Stimulated activated CD4-positive, alpha-beta T cell treated with anti-CD3 and anti-CD28 coated beads, Interleukin-15, amount 100 ng/mL, for 24 hours (primary cell): ENCODE results near the gene CRYGN.

Source experiments
- DNase-seq: peaks from one replicate; pipeline ENCODE4 v3.0.0-alpha.2; 2020

The CRYGN gene

DNA sequence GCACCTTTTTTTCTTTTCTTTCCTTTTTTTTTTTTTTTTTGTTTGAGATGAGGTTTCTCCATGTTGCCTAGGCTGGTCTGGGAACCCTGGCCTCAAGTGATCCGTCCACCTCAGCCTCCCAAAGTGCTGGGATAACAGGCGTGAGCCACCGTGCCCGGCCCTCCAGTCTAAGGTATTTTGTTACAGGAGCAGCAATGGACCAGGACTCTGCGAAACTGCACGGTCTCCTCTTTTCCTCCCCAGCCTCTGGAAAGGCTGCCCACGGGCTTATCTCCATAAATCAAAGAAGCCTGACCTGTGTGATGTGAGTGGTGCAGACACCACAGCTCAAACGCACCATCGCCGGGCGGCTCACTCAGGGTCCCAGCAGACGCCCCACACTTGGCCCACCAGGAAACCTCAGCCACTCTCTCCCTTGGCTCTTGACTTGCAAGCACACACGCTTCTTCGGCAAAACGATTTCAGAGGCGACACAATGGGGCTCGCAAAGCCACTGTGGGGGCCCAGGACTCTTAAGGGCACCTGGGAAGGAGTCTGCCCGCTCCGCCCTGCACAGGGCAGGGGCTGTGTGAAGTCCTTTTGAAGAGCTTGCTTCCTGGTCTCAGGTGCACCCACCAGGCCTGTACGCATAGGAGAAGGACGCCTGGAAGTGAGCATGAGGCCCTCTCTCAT, 50.7 kb downstream of the CRYGN start:
- DNase-seq = no peak

DNA sequence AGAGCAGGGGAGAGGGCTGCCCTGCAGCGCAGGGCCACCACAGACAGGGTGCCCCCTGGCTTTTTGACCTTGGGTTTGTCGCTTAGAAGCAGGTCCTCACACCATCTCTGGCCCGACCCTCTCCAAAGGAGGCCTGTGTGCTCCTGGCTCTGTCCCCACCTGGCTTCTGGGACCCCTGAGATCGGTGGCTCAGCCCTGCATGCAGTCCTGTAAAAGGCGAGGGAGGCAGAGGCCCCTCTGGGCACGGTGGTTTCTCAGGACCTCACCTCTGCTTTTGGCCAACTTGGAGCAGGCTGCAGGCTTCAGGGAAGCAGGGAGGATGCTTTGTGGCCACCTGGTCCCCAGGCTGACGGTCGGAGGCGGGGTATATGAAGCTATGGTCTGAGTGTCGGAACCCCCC, 51.5 kb downstream of the CRYGN start:
- no peak for DNase-seq

DNA sequence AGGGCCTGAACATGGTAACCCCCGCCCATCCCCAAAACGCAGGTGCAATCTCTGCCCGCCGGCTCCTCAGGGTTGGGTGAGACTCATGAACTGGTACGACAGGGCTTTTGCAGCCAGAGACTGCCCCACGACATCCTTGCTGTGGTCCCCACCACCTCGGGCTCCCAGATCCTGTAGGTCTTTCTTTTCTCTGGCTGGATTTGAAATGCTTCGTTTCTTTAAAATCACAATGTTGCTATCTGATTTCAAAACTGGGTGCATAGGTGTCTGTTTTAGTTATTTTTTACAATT, 52.0 kb downstream of the CRYGN start:
- DNase-seq = no peak

DNA sequence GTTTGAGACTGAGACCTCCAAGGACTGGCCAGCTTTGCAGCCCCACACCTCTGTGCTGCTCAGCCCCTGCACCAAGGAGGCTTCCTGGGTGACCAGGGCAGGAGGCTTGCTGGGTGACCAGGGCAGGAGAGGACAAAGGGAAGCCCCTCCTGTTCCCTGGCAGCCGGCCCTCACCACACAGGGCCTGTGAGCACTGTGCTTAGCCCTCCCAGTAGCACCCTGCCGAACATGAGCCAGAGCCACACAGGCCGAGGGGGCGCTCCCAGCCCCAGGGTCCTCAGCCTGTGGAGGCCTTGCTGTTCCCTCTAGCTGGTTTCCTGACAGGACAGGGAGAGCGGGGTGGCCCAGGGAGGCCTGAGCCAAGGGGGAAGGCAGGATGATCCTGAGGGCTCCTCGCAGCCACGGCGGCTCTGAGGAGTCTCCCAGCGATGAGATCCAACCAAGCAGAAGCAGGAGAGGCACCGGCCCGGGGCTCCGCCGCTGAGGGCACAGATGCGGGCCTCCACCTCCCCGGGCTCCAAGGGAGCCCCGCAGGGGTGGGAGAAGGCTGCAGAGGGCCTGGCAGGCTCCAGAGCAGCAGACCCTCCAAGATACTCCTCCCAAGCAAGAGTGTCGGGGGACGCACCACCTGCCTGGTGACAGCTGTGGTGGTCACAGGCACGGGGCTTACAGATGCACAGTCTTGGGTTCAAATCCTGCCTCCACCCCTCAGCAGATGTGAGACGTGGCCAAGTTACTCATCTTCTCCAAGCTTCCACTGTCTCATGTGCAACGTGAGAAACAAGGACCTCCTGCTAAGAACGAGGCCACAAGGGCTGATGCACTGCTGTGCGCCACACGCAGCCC, 52.6 kb downstream of the CRYGN start:
- DNase-seq = no peak

DNA sequence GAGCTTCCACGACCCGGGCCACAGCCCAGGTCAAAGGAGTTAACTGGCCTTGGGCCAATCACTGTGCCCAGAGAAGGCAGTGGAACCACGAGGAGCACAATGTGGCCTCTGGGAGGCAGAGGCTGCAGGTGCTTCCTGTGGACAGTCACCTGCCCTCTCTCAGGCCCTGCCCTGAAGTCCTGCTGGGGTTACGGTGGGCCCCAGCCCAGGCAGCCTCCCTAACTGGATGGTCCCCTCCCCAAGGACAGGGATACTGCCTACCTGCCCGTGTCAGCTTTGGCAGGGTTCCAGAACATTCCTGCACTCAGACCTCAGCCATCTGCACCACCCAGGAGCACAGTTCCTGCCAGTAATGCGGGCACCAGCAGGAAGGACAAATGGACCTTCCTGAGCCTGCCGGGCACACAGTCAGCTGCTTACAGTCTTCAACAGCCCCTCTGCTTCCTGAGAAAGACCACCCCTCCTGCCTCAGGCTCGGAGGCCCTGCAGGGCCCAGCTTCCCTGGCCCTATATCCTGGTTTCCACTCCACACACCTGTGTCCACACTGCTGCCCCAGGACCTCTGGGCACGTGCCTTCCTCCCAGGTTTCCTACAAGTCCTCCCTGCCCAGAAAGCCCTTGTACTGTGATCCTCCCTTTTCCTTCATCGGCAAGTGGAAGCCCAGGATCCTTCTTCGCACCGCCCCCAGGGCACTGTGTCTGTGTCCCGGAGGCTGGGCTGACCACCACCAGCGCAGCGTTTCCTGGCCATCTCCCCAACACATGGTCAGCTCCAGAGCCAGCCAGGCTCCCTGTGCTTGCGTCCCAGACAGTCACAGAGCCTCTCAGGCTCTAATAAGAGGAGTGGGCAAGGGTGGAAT, 53.4 kb downstream of the CRYGN start:
- DNase-seq = no peak

DNA sequence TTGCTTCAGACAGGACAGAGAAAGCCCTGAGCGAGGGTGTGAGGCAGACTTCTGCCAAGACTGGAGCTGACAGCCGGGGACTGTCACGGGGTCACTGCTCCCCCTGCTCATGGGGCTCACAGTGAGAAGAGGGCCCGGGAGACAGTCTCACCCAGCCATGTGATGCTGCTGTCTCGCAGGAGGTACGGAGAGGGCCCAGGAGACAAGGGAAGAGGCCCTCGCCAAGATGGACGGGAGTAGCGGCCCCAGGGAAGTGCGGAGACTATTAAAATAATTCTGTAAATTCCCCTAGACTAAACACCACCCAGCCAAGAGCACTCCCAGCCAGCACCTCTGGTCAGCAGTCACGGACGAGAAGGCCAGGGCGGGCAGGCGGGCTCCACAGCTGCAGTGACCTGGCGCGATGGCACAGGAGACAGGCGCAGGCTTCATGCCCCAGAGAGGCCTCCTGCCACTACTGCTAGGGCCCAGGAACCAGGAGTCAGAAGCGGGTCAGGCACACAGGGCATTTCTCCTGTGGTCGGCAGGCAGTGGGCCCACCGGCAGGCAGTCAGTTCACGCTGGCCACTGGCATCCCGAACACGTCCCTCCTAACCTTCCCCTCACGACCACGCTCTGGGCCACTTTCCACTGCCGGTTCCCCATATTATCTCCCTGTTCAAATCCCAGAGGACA, 54.2 kb downstream of the CRYGN start:
- no peak for DNase-seq

DNA sequence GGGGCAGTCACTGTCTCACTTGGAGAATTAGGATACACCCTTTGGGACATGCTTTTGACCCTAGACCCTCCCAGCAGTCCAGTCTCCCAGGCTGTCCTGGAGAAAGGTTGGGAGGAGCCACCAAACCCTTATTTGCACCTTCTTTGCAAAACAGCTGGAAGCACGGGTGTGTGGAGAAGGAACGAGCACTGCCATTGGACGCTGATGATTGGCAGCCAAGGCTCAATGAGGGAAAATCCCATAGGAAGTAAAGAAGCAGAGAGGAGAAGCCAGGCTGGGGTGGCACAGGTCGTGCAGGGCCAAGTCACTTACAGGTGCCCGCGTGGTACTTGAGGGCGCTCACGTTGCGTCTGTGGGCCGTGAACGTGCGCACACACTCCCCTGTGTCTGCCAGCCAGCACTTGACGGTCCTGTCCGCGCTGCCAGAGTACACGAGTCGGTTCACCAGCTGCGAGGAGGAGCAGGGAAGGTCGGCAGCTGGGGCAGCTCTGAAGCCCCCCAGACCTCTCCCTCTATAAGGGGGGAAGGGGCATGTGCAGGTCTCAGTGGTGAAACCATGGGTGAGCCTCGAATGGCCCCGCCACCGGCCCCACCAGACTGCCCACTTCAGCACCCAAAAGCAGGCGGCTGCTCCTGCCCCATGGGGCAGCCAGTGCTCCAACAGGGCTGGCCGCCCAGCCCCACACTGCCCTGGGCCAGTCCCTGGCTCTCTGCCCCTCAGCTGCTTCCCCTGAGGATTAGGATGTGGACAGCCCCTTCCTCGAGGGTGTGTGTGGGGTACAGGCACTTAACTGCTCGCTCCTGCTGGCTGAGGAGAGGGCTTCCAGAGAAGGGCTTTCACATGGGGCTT, 54.9 kb downstream of the CRYGN start:
- no peak for DNase-seq

DNA sequence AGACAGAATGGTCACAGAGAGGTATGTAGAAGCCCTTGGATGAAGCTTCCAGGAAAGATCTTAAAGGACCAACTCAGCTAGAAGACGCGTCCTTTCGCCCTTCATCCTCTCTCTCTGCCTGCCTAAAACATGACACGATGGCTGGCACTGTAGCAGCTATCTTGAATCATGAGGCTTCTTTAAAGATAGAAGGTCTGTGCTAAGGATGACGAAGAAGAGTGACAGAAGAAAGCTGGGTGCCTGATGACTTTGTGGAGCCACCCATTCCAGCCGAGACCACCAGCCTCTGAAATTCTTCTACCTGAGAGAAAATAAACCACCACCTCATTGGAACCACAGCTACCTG, 55.6 kb downstream of the CRYGN start:
- DNase-seq = no peak

DNA sequence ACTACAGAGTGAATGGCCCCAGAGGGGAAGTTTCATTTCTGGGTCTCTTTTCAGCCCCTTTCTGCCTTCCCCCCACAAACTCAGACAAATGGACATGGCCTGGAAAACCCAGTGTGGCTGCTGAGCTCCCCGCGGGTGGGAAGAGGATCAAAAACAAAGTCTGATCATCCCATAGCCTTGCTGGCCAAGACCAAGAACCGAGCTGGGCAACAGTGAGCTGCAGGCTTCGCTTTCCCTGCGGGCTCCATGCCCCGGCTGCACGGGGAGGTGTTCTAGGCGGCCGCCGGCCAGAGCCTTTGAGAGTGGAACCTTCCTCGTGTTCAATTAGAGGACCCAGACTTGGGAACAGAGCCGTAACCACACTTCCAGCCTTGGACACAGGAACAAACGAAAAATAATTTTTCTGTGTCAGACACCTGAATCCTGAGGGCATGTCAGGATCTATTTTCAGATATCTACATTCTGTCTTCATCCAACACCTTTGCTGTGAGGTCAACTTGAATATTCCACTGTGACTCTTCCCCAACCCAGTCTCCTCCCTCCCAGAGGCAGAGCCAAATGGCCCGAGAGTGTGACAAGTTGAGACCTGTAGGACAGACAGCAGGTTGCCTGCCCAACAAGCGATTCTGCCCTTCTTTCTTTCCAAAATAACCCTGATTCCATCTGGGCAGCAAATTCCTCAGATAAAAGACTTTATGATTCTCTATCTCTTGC, 56.1 kb downstream of the CRYGN start:
- no peak for DNase-seq

DNA sequence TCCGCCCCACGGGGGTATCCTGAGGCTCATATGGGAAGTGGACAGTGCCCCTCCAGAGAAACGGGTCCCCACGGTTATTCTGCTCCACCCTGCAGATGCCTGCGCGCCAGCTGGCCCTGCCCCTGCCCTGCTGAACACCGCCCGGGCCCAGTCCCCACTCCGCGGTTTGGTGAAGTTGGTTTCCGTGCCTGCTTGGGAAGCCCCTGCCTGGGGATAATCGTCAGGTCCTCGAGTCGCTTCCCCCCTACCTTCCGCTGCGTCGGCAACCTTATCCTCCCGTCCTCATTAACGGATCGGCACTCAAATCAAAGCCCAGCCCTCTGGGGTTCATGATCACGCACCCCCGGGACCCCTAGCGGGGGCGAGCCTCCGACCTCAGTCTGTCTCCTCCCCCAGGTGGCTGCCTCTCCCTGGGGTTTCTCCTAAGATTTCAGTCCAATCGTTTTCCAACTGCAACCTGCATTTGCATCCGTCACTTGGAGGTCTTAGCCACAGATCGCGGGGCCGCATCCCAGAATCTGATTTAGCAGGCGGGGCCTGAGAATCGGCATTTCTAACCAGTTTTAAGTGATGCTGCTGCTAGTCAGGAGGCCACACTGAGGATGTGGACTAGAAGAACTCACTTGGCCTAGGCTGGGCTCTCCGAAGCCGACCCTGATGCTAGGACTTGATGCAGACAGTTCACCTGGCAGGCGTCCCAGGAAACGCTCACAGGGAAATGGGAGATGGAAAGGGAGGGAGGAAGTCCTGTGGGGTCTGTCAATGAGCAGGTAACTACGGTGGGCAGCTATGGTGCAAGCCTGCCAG, 57.7 kb downstream of the CRYGN start:
- DNase-seq = peak; percentile 22

DNA sequence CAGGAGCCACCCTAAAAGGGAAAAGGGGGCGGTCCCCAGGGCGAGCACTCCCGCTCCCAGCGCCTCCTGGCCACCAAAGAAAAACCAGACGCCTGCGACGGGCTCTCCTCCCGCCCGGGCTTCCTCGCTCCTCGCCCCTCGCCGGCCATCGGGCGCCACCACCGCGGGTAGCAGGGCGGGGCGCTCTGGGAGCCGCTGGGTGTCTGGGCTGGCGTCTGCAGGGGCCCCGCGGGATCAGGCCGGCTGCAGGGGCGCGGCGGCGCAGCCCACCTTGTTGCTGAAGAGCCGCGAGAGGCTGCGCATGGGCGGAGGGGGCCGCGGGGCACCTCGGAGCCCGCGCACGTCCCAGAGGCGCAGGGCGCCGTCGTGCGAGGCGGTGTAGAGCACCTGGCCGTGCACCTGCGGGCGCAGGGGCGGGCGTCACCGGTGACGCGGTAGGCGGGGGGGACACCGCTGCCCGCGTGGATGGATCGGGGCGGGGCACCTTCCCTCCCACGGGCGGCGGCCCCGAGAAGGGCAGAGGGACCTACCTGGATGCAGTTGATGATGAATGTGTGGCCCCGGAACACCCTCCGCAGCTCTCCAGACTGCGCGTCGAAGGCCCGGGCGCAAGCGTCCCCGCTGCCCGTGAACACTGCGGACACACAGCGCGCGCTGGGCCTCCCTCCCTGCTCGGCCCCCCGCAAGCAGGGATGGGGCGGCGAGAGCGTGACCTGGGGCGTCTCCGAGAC, 58.4 kb downstream of the CRYGN start:
- DNase-seq = peak; percentile 30

DNA sequence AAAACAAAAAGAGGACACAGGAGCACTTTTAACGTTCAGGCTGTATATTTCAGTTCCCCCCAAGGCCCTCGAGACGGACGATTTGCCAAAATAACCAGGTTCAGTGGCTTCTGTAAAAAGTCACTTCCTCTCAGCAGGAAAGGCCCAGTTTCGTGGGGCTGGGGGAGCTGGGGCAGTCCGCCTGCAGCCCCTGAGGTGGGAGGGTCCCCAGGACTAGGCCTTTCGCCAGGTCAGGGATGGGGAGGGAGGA, 58.9 kb downstream of the CRYGN start:
- DNase-seq = no peak

DNA sequence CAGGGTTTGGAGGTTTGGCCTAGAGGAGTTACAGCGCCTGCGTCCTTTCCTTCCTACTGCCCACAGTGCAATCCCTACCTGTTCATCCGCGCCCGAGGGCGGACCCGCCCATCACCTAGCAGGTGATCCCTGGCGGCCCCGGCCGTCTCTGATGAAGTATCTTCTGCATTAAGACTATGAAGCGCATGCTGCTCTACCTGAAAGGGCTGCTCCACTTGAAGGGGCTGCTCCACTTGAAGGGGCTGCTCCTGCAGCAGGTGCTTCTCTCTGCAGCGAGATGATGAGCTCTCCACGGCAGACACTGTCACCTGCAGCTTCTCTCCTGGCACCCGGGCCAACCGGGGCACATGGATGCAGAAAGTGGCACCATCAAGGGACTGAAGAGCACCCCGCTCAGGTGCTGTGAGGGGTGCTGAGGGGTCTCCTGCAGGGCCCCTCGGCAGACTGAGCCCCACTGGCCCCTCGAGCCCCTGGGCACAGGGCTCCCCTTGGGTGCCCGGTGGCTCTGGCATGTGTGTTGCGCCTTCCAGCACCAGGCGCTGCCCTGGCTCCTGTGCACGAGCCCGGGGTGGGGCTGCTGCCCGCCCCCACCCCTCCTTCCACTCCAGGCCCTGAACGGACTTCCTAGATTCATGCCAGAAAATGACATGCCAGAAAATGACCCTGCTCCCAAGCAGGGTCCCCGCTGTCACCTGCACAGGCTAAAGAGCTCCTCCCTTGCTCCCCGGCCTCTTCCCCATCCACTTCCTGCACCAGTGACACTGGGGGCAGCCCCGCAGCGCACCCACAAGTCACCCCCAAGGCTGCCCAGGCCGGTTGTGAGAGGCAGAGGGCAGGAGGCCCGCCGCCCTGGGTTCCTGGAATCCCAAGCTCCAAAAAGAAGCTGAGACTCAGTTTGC, 59.5 kb downstream of the CRYGN start:
- DNase-seq = no peak

DNA sequence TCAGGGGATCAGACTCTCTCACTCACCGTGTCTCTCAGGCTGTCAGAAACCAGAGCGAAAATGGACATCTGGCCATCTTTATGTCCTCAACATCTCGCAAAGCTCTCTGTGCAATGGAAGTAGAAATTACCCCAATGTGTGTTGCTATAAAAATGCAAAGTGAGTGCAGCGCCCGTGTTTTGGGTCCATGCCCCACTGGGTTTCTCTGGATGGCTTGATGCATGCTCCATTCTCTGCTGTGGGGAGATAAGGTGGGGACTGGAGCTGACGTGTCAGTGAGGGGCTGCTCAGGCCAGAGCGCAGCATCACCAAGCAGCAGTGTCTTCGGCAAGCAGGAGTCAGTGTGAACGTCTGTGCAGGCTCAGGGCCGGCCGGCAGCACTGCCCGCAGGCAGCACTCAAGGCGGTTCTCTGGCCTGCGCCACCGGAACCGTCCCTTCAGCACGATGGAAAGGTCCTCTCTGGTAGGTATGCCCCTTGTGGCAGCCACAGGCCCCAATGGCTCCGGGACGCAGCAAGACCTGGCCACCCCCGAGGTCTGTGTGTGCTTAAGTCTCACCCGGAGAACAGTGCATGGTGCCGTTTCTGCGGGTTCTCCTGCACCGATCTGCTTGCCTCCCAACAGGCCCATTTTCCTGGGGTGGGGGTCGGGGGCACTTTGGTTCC, 60.3 kb downstream of the CRYGN start:
- DNase-seq = no peak

DNA sequence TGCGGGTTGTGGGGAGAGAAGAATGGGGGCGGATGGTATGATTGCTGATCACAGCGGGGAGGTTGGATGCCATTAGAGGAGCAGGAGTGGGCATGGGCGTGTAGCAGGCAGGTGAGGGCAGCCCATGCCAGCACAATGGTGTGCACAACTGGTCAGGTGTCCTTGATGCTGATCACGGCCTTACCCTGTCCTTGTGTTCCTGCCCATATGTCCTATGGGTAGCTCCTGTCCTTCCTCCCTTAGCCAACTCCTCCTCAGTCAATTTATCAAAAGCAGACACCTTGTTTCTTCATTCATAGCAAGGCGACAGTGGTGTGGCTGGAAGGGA, 60.8 kb downstream of the CRYGN start:
- no peak for DNase-seq
